ENCODE measurements around the gene PWWP2B.

Gene PWWP2B

DNA sequence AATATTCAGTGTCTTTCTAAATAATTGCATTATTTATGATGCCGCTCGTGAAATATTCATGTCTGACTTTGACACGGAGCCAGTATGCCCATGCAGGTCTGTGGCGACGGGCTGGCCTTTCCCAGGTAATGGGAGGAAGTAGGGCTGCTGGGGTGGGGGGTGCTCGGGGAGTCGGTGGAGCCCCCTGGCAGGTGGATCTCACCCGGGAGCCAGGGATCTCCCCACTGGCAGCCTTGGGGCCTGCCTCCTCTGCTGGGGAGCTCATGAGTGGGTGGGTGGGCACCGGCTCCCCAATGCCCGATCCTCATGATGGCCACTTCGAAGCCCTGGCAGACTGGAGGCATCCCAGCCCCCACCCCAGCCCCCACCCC, 52.8 kb downstream of the PWWP2B start:
- no peak for DNase-seq

DNA sequence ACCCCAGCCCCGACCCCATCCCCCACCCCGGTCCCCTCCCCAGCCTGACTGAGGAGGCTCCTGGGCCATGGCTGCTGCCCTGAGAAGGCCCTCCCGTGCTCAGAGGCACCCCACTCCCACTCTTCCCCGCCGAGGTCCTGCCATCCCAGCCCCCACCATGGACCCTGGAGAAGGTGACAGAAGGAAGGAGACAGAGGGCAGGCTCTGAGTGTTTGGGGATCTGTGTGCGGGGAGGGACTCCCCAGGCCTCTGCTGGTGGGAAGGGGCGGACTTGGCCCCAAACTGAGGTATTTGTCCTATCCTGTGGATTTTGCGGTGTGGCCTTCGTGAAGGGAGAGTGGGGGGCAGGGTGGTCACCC, 53.4 kb downstream of the PWWP2B start:
- DNase-seq, result no peak

DNA sequence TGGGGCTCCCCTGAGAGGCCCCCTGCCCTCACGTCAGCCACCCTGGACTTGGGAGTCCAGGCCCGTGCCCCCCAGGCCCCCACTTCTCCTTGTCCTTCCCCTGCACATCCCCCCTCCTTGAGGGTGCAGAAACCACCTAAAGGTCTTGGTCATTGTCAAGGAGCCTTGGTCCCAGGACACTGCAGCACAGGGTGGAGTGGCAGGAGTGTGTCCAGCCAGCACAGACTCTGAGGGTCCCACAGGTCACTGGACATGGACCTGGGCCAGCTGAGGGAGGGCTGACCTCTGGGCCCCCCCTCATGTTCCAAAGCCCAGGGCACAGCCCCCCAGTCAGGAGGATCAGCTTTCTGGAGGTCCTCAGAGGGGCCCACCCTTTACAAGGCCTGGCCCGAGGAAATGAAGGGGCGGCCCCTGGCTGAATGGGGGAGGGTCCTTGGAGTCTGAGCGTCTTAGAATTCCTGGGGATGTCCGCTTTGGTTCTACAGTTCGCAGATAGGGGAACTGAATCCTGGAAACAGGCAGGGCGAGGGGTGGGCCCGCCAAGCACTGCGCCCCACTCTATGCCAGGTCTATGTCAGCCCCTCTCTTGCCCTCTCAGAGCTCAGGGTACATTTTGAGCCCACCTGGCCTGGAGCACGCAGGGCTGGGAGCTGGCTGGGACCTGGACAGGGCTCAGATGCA, 54.0 kb downstream of the PWWP2B start:
- no peak for DNase-seq

DNA sequence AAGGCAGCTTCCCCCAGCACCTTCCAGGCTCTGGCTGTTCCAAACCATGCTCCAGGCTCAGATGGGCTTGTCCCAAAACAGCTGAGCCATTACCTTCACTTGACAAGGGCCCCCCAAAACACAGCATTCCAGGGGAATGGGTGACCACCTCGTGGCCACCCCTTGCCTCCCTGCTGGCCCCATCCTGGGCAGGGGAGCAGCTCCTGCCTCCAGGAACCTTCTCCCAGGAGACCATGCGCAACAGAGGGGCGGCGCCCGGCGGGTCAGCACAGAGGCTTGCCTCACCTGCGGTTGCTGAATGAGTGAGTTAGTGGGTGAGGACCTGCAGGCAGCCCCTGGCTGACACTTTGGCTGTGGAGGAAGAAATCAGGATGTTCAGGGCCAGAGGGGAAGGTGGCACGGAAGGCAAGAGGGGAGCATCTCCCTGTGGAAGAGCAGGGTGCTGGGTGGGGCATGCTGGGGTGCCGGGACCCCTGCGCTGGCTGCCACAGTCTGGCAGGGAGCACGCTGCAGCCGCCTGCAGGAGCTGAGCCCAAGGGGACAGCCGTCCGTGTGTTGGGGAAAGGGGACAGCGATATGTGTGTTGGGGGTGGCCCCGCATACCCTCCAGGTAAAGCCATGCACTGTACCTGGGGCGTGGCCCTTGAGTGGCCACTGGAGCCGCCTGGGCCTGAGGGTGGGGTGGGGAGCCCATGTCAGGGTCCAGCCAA, 54.7 kb downstream of the PWWP2B start:
- DNase-seq, result peak; percentile 23

DNA sequence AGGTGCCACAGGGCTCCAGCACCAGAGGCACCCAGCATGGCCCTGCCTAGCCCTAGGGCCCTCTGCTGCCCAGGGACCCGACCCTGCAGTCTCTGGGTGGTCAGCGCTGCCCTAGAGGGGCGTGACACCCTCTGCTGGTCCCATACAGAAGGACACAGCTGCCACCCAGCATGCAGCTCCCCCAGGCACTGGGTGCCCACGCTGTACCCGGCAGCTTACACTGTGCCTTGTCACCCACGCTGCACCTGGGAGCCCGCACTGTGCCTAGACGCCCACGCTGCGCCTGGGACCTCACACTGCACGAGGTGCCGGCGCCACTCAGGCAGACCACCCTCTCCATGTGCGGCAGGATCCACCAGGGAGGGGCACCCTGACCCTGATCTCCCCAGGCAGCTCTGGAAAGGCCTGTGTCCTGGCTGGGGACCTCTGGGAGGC, 55.2 kb downstream of the PWWP2B start:
- DNase-seq, result peak; percentile 5

DNA sequence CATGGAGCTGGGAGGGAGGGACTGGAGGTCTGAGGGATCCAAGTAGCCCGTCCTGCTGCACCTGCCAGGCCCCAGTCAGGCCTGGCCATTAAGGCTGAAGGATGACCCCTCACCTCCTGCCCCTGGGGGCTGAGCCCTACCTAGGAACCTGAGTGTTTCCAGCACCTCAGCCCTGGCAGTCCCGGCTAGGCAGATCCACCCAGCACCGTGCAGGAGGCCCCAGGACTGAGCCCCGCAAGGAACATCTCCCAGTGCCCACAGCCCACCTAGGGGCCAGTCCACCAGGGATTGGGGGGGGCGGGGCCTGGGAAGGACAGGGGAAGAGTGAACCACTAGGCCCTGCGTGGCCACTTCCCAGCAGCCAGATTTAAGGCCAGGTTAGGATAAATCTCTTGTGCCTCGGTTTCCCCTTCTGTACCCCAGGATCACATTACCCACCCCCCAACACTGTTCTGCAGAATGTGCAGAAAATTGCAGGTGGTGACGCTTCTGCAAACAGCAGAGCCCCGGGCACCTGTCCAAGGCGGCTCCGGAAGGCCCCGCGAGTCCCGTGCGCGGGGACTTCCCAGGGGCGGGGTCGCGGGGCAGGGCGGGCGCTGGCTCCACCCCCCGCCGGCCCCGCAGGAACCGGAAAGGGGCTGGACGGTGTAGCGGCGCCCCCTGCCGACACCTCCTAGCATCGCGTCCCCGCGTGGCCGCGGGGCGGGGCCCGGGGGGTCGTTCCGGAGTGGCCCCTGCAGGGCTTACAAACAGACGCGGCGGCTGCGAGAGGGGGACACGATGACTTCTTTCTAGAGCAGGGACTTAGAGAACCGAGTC, 55.9 kb downstream of the PWWP2B start:
- DNase-seq, result peak; percentile 89

DNA sequence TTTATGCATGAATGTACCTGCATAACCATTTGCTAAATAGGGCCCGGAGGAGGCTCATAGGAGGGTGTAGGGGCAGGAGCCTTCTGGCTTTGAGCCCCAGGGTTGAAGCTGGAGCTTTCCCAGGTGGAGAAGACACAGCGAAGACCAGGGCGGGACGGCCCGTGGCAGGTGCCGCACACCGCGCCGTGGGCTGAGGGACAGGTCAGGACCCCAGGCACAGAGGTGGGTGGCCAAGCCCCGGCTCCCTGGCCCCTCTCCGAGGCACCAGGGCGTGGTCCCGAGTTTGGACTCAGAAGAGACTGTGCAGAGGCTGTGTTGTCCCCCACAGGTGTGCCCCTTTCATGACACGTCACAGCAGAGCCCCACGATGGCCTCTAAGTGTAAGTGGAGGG, 56.5 kb downstream of the PWWP2B start:
- DNase-seq, result no peak

DNA sequence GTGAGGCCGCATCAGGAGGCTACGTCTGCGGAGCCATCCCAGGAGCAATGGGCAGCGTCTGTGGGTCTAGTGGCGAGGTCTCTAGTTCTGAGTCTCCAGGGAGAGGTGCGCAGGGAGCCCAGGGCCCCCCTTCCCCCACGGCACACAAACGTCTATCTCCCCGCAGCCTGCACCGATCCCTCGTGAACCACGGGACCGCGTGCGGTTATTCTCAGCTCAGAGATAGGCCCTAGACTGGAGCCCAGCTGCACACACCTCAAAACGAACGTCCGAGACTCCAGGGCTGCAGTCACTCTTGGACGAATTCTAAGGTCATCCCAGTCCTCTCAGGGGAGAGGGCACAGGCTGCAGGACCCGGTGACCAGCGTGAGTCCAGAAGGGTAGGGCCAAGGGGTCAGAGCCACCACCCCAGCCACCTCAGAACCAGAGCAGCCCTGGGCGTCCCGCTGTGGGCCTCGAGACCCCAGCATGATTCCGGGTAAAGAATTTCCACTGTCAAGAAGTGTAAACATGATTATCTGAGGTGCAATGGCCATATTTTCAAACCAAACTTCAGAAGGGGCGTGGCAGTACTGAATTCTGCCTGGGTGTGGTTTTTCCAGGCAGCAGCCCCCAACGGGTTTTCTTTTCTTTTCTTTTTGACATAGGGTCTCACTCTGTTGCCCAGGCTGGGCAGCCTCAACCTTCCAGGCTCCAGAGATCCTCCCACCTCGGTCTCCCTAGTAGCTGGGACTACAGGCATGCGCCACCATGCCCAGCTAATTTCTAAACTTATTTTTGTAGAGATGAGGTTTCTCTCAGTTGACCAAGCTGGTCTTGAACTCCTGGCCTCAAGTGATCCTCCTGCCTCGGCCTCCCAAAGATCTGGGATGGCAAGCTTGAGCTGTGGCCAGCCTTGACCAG, 57.5 kb downstream of the PWWP2B start:
- no peak for DNase-seq

DNA sequence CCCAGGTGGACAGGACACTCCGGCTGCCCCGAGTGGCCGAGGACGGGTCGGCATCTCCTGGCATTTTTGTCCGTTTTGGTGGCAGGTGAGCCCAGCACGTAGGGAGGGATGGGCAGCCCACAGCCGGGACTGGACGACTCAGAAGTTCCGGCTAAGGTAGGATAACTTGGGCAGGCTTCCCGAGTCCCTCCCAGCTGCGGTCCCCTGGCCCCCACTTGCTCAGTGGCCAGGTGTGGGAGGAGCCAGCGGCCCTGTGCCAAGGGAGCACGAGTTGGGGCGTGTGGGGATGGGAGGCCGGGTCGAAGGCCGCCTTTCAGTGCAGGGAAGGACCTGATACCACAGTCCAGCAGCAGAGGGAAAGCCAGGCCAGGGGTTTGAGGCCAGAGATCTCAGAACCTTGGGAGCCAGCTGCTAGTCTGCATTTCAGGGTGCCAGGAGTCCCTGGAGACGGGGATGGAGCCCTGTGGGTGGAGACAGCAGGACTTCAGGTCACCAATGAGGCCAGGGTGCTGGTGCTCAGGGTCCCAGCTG, 58.5 kb downstream of the PWWP2B start:
- DNase-seq, result no peak

DNA sequence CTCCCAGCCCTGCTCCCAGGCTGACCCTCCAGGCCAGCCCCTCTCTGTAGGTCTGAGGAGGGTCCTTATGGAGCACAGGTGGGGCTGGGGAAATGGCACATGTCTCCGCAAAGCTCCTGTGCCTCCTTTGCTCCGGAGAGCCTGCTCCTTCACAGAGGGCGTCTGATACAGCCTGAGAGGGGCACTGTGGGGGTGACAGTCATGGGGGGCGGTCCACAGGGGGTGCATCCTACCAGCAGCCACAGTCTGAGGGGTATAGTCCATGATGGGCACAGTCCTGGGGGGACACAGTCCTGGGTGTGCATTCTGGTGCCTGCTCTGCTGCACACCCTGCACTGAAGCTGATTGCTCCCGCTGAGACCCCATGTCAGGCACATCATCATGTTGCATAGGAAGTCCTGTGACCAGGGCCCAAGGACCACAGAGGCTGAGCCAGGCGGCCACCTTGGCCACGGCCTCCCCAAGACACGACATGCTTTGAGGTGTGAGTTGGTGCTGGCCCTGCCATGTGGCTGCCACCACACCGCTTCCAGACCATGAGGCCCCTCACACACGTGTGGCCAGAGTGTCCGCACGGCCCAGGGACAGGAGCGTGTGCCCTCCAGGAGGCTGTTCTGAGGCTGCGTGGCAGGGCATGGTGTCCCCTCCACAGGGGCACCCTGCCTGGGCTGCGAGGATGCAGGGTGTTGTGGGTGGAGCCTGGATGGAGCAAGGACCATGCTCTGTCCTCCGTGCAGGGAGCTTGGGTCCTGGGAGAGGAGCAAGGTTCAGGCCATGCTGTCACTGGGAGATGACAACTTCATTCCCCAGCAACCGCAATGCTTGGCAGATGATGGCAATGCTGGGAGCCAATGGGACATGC, 59.2 kb downstream of the PWWP2B start:
- DNase-seq, result no peak

DNA sequence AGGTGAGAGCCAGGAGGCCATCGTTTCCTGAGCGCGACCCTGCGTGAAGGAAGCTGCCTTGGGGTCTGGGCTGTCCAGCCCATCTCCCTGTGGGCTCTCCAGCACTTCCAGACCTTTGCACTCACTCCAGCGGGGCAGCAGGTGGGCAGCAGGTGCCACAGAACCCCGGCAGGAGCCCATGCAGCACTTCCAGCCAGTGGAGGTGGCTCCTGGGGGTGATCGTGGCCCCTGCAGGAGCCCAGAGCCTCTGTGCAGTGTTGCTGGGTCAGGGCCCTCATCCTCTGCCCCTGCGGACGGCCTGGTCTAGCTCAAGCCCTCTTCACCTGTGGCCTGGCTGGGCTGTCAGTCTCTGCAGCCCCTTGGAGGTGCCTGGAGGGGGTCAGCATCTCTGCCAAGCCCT, 59.9 kb downstream of the PWWP2B start:
- no peak for DNase-seq

DNA sequence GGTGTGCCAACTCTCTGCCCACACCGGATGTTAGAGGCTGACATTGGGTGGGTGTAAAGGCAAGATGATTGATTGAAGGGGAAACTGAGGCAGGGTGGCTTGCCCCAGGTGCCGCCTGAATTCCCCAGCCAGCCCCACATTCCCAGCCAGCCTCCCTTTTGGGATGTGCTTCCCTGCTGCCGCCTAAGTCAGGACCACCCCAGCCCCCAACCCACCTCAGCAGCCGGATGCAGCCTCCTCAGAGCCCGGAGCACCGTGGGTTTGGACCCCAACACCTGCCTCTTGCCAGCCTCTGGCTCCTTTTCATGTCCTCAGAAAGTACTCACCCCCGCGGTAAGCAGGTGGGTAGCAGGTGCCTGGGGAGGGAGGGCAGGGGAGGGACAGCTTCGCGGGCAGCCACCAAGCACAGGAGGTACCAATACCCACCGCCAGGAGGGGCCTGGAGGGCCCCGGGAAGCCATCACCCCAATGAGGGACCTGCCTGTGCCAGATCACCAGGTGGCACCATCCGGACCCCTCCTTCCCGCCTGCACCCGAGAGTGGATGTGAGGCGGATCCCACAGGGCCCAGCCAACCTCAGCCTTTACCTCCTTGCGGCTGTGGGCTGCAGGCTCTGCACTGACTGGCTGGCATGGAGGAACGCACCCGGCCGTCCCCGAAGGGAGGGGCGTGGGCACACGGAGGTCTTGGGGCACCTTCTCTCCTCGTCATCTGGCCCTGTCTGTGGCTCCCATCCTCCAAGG, 60.5 kb downstream of the PWWP2B start:
- DNase-seq, result peak; percentile 43

DNA sequence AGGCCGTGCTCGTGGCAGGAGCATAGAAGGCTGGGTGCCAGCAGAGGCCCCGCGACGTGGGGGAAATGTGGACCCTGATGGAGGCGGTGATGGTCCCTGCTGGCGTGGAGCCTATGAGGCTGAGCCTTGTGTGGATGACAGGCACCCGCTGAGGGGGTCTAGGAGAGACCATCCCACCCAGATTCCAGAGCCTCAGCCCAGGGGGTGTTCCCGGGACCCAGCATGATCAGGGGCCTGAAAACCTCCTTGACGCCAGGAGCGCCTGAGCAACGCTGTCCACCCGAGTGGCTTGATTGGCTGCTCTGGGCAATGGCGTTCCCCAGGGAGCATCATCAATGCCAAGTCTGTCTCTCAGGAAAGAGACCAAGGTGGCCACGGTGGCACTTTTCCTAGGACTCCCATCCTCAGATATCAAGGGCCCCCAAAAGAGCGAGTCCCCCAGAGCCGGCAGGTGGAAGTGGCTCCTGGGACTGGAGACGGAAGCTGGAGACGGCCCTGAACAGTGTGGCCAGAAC, 61.1 kb downstream of the PWWP2B start:
- DNase-seq, result no peak

DNA sequence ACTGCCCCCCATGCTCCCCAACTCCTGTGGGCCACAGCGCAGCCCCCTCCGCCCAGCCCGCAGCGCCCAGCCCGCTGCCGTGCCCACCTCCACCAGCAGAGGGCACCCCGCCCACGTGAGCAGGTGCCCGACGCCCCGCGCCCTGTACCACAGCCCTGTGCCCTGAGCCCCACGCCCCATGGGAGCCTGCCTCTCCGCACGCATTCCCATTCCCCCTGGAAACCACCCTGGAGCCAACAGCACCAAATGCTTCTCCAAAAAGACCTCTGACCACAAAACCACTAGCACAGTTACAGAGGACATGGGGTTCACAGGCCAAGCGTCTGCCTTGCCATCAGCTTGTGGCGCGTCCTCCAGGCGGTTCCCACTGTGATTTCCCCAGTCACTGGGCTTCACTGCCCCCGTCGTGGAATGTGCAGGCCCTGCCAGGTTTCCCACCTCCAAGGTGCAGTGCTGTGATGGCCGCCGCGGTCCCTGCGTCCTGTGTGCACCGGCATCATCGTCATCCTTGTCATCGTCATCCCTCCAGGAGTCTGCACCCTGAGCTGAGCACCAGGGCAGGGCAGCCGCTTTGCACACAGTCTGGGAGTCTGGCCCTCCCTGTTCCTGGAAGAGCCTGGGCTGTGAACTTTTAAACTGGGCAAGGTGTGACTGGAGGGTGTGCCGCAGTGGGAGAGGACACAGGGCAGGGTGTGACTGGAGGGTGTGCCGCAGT, 61.7 kb downstream of the PWWP2B start:
- DNase-seq, result peak; percentile 31

DNA sequence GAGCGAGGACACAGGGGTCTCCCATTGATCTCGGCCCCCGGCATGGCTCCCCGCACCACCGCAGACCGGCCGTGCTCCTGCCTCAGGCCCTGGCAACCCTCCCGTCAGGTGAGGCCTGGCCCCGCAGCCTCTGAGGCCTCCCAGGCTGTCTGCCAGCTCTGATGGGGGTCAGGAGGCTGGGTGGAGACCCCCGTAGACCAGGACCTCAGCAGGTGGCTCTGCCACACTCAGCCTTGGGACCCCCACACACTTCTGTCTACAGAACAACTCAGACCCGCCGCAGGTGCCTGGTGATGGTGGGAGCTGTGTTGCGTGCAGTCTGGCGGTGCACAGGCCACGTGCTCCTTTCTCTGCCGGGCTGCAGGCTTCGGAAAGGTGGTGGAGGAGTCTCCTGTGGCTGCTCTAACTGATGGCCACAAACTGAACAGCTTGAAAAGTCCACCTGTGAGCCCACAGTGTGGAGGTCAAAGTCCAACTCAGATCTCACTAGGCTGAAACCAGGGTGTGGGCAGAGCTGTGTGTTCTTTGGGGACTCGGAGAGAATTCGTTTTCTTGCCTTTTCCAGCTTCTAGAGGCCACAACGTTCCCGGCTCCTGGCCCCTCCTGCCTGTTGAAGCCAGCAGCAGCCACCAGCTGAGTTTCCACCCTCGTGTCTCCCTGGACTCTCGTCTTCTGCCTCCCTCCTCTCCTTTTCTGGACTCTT, 62.5 kb downstream of the PWWP2B start:
- DNase-seq, result no peak

DNA sequence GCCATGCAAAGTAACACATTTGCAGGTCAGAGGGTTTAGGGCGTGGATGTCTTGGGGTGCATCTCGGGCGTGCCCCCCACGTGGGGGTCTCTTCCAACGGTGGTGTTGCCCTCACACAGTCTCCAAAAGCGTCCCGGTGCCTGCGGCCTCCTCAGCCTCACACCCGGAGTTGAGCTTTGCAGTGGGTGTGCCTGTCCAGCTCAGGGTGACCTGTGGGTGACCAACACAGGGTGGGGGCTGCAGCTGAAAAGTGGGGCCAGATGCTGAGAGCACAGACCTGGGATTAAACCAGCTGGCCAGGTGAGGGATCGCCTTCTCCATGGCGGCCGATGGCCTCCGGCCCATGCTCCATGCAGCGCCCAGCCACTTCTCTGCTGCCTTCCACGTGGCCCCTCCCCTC, 63.1 kb downstream of the PWWP2B start:
- no peak for DNase-seq

DNA sequence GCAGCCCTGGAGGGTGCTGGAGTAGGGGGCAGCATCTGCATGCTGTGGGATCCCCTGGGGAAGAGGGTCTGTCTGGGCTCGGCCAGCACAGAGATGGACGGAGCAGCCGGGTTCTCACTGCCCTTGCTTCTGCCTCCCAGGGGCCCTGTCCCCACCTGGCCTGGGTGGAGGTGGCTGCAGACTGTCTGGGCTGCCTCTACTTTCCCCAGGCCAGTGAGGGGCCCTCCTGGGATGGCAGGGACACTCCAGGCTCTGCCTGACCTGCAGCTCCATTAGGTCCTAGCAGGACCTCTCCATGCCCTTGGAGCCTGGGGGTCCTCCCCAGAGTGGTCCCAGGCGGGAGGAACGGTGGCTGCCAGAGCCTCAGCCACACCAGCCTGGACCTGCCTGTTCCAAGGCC, 63.7 kb downstream of the PWWP2B start:
- no peak for DNase-seq

DNA sequence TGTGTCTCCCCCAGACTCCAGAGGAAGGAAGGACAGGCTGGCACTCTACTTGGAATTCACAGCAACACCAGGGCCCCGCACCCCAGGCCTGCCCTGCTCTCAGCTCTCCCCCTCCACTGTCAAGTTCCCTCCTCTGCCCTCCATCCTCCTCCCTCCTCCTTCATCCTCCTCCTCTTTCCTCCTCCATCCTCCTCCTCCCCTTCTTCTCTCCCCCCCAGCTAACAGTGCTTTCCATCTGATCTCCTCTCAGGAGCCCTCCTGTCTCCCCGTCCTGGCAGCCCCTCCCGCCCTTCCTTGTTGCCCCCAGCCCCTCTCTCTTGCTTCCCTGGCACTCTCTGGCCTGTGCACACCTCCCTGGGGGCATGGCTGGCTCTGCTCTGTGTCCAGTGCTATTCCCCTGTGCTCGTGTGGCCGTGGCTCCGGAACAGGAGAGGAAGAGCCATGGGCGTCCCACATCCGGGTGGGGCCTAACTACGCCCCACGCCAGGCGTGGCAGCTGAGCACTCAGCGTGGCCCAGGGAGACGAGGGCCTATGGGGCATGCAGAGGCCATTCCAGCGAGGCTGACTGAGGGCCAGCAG, 64.2 kb downstream of the PWWP2B start:
- DNase-seq, result no peak

DNA sequence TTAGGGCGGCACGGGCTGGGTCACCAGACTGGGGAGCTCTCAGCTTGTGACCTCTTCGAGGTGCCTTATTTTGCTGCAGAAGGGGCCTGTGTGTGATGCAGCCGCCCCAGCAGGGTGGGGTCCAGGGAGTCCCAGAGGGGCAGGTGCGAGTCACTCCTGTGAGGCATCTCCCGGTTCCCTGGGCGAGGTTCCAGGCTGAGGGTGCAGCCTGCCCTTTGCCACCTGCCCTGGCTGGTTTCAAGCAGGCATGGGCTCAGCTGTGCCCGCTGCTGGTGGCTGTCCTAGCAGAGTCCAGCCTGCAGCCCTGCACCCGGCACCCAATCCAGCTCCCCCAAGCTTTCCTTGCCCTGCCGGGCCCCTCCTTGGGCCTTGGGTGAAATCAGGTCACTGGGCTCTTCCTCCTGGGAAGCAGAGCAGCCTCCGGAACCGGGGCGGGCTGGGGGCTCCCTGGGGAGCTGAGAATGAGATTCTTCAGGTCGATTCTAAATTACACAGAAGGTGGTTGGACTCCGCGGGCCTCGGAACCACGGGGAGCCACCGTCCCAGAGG, 64.8 kb downstream of the PWWP2B start:
- no peak for DNase-seq
